Endothelial cell (in vitro differentiated cells): Measurements from ENCODE around the gene ESYT1. TPM values are rescaled to one million over a fixed set of nuclear protein-coding genes. Genes with fewer than 3 reads are reported as not detected.
A peak's percentile ranks its signal among the peaks of the same experiment; 100 is the strongest.

Source experiments
- DNase-seq: peaks from one replicate; pipeline ENCODE4 v3.0.0; 2021; ENCODE audit warnings: low spot score
- H3K27ac Mint-ChIP-seq: one replicate; pipeline ENCODE4 v1.8.0; 2021; ENCODE audit warnings: mixed read lengths, inconsistent platforms; ENCODE audit not compliant: unreplicated experiment
- H3K27me3 Mint-ChIP-seq: one replicate; pipeline ENCODE4 v1.8.0; 2021; ENCODE audit warnings: mild to moderate bottlenecking, moderate library complexity, mixed read lengths, inconsistent platforms; ENCODE audit not compliant: unreplicated experiment
- H3K36me3 Mint-ChIP-seq: one replicate; pipeline ENCODE4 v1.8.0; 2021; ENCODE audit warnings: mild to moderate bottlenecking, low read depth, mixed read lengths, inconsistent platforms; ENCODE audit not compliant: unreplicated experiment
- H3K4me1 Mint-ChIP-seq: one replicate; pipeline ENCODE4 v1.8.0; 2021; ENCODE audit warnings: mild to moderate bottlenecking, mixed read lengths, inconsistent platforms; ENCODE audit not compliant: unreplicated experiment
- H3K4me3 Mint-ChIP-seq: one replicate; pipeline ENCODE4 v1.8.0; 2021; ENCODE audit warnings: mild to moderate bottlenecking, mixed read lengths, inconsistent platforms; ENCODE audit not compliant: unreplicated experiment
- H3K9me3 Mint-ChIP-seq: one replicate; pipeline ENCODE4 v1.8.0; 2021; ENCODE audit warnings: mixed read lengths, inconsistent platforms; ENCODE audit not compliant: unreplicated experiment
- CTCF ChIP-seq: fragments of 200-600 bp; sonication (generic); IDR thresholded peaks from one replicate; pipeline ENCODE4 v1.5.0; 2021; ENCODE audit warnings: antibody characterized with exemption; ENCODE audit not compliant: unreplicated experiment
- total RNA-seq: library from RNA; stranded (reverse); fragmentation: NEBNext Ultra II Directional; extraction: Animal tissue kit (Norgen Biotek cat#: 25700); gene quantifications from one replicate; pipeline ENCODE4 v1.2.1, GENCODE V29; 2021; ENCODE audit not compliant: unreplicated experiment

Gene ESYT1
- total RNA-seq, 1 donor from 2014 or later, result 302 TPM

- no peak for DNase-seq
- peaks cover 10% of the 10 kb centered on the region for H3K27me3 Mint-ChIP-seq
These were observed 45.1 kb upstream of the ESYT1 start for GRCh38 chr12:56082967-56083366.

GRCh38 chr12:56084958-56085543, 43.0 kb upstream of the ESYT1 start:
- Mint-ChIP-seq H3K4me3 (no peak overlapping the region), H3K27ac (no peak overlapping the region), H3K27me3 (peaks cover 8% of the 10 kb centered on the region), H3K36me3 (no peaks in the 10 kb centered on the region), H3K4me1 (peaks cover 10% of the 10 kb centered on the region), H3K9me3 (no peaks in the 10 kb centered on the region)
- peak; percentile 61 for DNase-seq
- peak; percentile 34 for TF ChIP-seq CTCF

More at GRCh38 chr12:56082967-56083366, 45.1 kb upstream of the ESYT1 start:
- H3K4me1 Mint-ChIP-seq, result peaks cover 13% of the 10 kb centered on the region
- H3K27ac Mint-ChIP-seq, result no peak overlapping the region
- H3K4me3 Mint-ChIP-seq, result no peak overlapping the region
- H3K36me3 Mint-ChIP-seq, result no peaks in the 10 kb centered on the region
- no peak for TF ChIP-seq CTCF
- H3K9me3 Mint-ChIP-seq, result no peaks in the 10 kb centered on the region

GRCh38 chr12:56086096-56086495, 42.0 kb upstream of the ESYT1 start:
- no peak for TF ChIP-seq CTCF
- peaks cover 8% of the 10 kb centered on the region for H3K27me3 Mint-ChIP-seq
- no peak for DNase-seq
- no peak overlapping the region for H3K4me3 Mint-ChIP-seq
- no peak overlapping the region for H3K27ac Mint-ChIP-seq
- peaks cover 3% of the 10 kb centered on the region for H3K36me3 Mint-ChIP-seq
- H3K9me3 Mint-ChIP-seq, result no peaks in the 10 kb centered on the region
- H3K4me1 Mint-ChIP-seq, result peaks cover 6% of the 10 kb centered on the region

GRCh38 chr12:56086608-56087007, 41.5 kb upstream of the ESYT1 start:
- H3K36me3 Mint-ChIP-seq, result peaks cover 3% of the 10 kb centered on the region

More at GRCh38 chr12:56086608-56087007, 41.5 kb upstream of the ESYT1 start:
- Mint-ChIP-seq H3K4me1 (peaks cover 3% of the 10 kb centered on the region), H3K9me3 (no peaks in the 10 kb centered on the region), H3K27ac (no peak overlapping the region), H3K4me3 (no peak overlapping the region), H3K27me3 (peaks cover 8% of the 10 kb centered on the region)
- DNase-seq, result no peak
- no peak for TF ChIP-seq CTCF
